Liver (tissue), 3 donors: ENCODE data around the gene SIAH2.

ENCODE experiments used
- CTCF ChIP-seq: fragments of 150-350 bp; IDR thresholded peaks from 2 replicates; pipeline ENCODE4 v1.5.1; 2017; ENCODE audit warnings: improper control_type of control experiment, low read depth, low read length; ENCODE audit not compliant: missing input control
- GABPA ChIP-seq, 2 donors: IDR thresholded peaks in 1 of 2; conservative IDR thresholded peaks in 1 of 2; 2 replicates each; pipeline ENCODE4 v1.6.1; 2016; ENCODE audit warnings: antibody characterized with exemption in 2 of 2, mild to moderate bottlenecking in 1 of 2, moderate library complexity in 1 of 2
- NR2F2 ChIP-seq: IDR thresholded peaks from 2 replicates; pipeline ENCODE4 v1.6.1; 2016; ENCODE audit warnings: antibody characterized with exemption
- RAD21 ChIP-seq, 2 donors: IDR thresholded peaks; 2 replicates each; pipeline ENCODE4 v1.6.1; 2016; ENCODE audit warnings: antibody characterized with exemption in 2 of 2, mild to moderate bottlenecking in 2 of 2
- REST ChIP-seq: IDR thresholded peaks from 2 replicates; pipeline ENCODE4 v1.6.1; 2016; ENCODE audit warnings: antibody characterized with exemption, mild to moderate bottlenecking
- RXRA ChIP-seq, 2 donors: IDR thresholded peaks; 2 replicates each; pipeline ENCODE4 v1.6.1; 2017 to 2018; ENCODE audit warnings: antibody characterized with exemption in 2 of 2, mild to moderate bottlenecking in 1 of 2
- SP1 ChIP-seq: IDR thresholded peaks from 2 replicates; pipeline ENCODE4 v1.6.1; 2018; ENCODE audit warnings: antibody characterized with exemption, mild to moderate bottlenecking
- TAF1 ChIP-seq: conservative IDR thresholded peaks from 2 replicates; pipeline ENCODE4 v1.6.1; 2016; ENCODE audit warnings: antibody characterized with exemption, mild to moderate bottlenecking
- ZBTB33 ChIP-seq: IDR thresholded peaks from 2 replicates; pipeline ENCODE4 v1.6.1; 2016; ENCODE audit warnings: antibody characterized with exemption
- donor health status: healthy.
- donor health status: healthy.

DNA sequence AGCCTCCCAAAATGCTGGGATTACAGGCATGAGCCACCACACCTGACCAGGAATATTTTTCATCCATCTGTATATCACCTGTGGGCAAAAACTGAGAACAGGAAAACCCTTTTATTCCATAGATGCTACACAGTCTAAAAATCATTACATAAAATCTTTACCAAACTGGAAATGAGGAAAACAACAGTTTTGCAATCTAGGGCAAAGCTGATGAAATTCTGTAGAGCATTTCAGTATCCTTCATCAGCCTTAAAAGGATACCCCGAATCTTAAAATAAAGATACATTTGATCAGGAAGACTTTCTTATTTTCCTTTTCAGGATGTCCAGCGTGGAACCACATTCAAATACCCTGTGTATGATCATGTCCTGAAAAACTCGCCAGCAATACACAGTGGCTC is 7.1 kb downstream of the SIAH2 start:
- TF ChIP-seq CTCF: no peak
- TF ChIP-seq REST: no peak
- no peak for TF ChIP-seq RAD21 (IDR thresholded peaks at IDR 0.05)
- no peak for TF ChIP-seq GABPA (IDR thresholded peaks at IDR 0.05 in 1 of 2, conservative IDR thresholded peaks at IDR 0.05 in 1 of 2)
- no peak for TF ChIP-seq SP1
- no peak for TF ChIP-seq ZBTB33
- no peak for TF ChIP-seq NR2F2
- no peak for TF ChIP-seq RXRA (IDR thresholded peaks at IDR 0.05)
- TF ChIP-seq TAF1: no peak
